GM04504 (cell line): ENCODE data around the gene PHF2.
"Not testable (repeated sequence)": the region's sequence is repeated elsewhere in the genome, so short reads cannot be mapped to it uniquely, and the experiment has no call there.

Experiments
- DNase-seq: peaks from one replicate; pipeline ENCODE4 v3.0.0-alpha.2; 2012; ENCODE audit warnings: low read depth

Gene PHF2

GRCh38 chr9:93665637-93666438 is 89.5 kb downstream of the PHF2 start:
- no peak for DNase-seq

GRCh38 chr9:93666439-93666784 is 90.0 kb downstream of the PHF2 start:
- not testable (repeated sequence) for DNase-seq

- no peak for DNase-seq
These were observed 90.6 kb downstream of the PHF2 start for GRCh38 chr9:93667006-93667405.

- no peak for DNase-seq
These were observed 91.2 kb downstream of the PHF2 start for GRCh38 chr9:93667627-93668026.

- DNase-seq = no peak
These were observed 92.0 kb downstream of the PHF2 start for GRCh38 chr9:93668261-93668871.

- no peak for DNase-seq
These were observed 93.0 kb downstream of the PHF2 start for GRCh38 chr9:93669116-93669957.

GRCh38 chr9:93669958-93670207 is 93.5 kb downstream of the PHF2 start:
- DNase-seq = no peak

GRCh38 chr9:93670208-93671019 is 94.0 kb downstream of the PHF2 start:
- no peak for DNase-seq

GRCh38 chr9:93671020-93671338 is 94.6 kb downstream of the PHF2 start:
- DNase-seq = no peak

GRCh38 chr9:93672330-93673020 is 96.1 kb downstream of the PHF2 start:
- DNase-seq = not testable (repeated sequence)

- DNase-seq = no peak
These were observed 96.8 kb downstream of the PHF2 start for GRCh38 chr9:93673021-93673838.

GRCh38 chr9:93673839-93674334 is 97.5 kb downstream of the PHF2 start:
- no peak for DNase-seq

GRCh38 chr9:93674580-93675335 is 98.4 kb downstream of the PHF2 start:
- no peak for DNase-seq

- no peak for DNase-seq
These were observed 99.2 kb downstream of the PHF2 start for GRCh38 chr9:93675336-93676150.

- no peak for DNase-seq
These were observed 100.1 kb downstream of the PHF2 start for GRCh38 chr9:93676310-93677047.

- DNase-seq = no peak
These were observed 100.7 kb downstream of the PHF2 start for GRCh38 chr9:93677048-93677571.

GRCh38 chr9:93677641-93678136 is 101.3 kb downstream of the PHF2 start:
- no peak for DNase-seq
